Thymus (tissue), 11 donors: ENCODE measurements around the gene HERC3. TPM values are rescaled to one million over a fixed set of nuclear protein-coding genes. Genes with fewer than 3 reads are reported as not detected.

Source experiments
- DNase-seq, 9 donors: peaks; one replicate each; pipeline ENCODE4 v3.0.0-alpha.2; 2013; ENCODE audit warnings: low spot score in 9 of 9, low read depth in 6 of 9, missing footprints in 1 of 9
- H3K27ac ChIP-seq, 2 donors: one replicate each; pipeline ENCODE4 v1.5.1; 2013; ENCODE audit warnings: control low read depth in 1 of 2, low read depth in 1 of 2, low read length in 1 of 2, mild to moderate bottlenecking in 1 of 2, moderate library complexity in 1 of 2
- H3K27me3 ChIP-seq, 2 donors: one replicate each; pipeline ENCODE4 v1.5.1; 2013; ENCODE audit warnings: low read length in 1 of 2; ENCODE audit not compliant: control insufficient read depth in 2 of 2, insufficient read depth in 1 of 2
- H3K36me3 ChIP-seq, 2 donors: one replicate each; pipeline ENCODE4 v1.5.1; 2013; ENCODE audit warnings: low read length in 1 of 2, mild to moderate bottlenecking in 1 of 2, moderate library complexity in 1 of 2; ENCODE audit not compliant: control insufficient read depth in 2 of 2, insufficient read depth in 2 of 2
- H3K4me1 ChIP-seq, 2 donors: one replicate each; pipeline ENCODE4 v1.5.1; 2013; ENCODE audit warnings: low read length in 2 of 2; ENCODE audit not compliant: control insufficient read depth in 2 of 2, insufficient read depth in 2 of 2
- H3K4me3 ChIP-seq, 2 donors: one replicate each; pipeline ENCODE4 v1.5.1; 2013; ENCODE audit warnings: low read length in 2 of 2, control low read depth in 1 of 2, mild to moderate bottlenecking in 1 of 2
- H3K9me3 ChIP-seq, 2 donors: one replicate each; pipeline ENCODE4 v1.5.1; 2013; ENCODE audit warnings: low read length in 1 of 2, mild to moderate bottlenecking in 1 of 2; ENCODE audit not compliant: control insufficient read depth in 2 of 2, insufficient read depth in 1 of 2
- WGBS: extraction: QIAGEN DNeasy Blood & Tissue Kit; methylation state at CpG from one replicate; pipeline ENCODE4 v1.1.7; 2013; 5-methylcytosine and 5-hydroxymethylcytosine counted together
- polyA plus RNA-seq: library from polyadenylated mRNA; stranded (reverse); fragments of 200-250 nt; gene quantifications from one replicate; pipeline ENCODE4 v1.2.3, GENCODE V29; 2013
- total RNA-seq: library from RNA; stranded (reverse); fragments of 120-200 nt; gene quantifications from one replicate; pipeline ENCODE4 v1.2.4, GENCODE V29; 2013
- donor health status: healthy.

HERC3 gene
- total and polyA plus RNA-seq, 2 donors: 9.1 to 10.8 TPM

DNA sequence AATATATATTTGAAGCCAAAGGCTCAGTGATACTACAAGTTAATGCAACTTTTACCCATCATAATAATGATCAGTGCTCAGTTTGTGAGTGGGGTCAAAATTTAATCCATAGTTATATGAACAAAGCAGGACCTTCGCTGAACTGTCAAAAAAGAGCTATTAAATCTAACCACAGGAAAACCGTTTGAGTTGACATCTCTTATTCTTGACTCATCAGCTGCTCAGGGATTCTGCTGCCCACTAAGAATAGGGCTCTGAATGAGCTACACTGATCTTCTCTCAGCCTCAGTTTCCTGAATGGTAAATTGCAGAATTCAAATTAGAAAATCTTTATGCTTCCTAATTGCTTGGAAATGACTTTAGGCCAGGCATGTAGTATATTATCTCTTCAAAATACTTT lies 150.3 kb downstream of the HERC3 start:
- H3K4me1 ChIP-seq: peaks cover 6 to 10% of the 10 kb centered on the region in 2 donors
- H3K9me3 ChIP-seq: no peaks in the 10 kb centered on the region
- no peaks in the 10 kb centered on the region for H3K27me3 ChIP-seq
- no peak overlapping the region for H3K4me3 ChIP-seq
- no peak overlapping the region for H3K27ac ChIP-seq
- WGBS: 61% methylated on average over 2 of the region's 2 CpGs
- no peak for DNase-seq
- H3K36me3 ChIP-seq: peaks cover 4 to 9% of the 10 kb centered on the region in 2 donors

DNA sequence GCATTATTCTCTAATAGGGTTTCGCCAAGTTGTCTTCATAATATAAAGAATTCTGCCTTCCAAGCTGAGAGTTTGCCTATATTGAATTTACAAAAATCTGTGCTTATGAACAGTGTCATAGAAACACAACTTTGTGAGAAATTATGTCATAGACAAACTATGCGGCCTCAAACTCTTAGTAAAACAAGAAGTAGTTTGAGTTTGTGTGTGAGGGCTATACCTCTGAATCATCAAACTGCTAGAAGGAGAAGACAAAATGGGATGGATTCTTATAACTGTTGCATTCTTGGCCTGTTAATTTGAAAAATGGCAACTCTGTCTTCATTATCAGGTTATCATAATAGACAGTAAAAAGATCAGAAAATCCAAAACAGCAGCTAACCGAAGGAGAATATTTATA lies 151.4 kb downstream of the HERC3 start:
- no peaks in the 10 kb centered on the region for H3K4me1 ChIP-seq
- H3K4me3 ChIP-seq: no peak overlapping the region
- H3K27me3 ChIP-seq: no peaks in the 10 kb centered on the region
- 98% methylated on average over 3 of the region's 3 CpGs for WGBS
- H3K27ac ChIP-seq: no peak overlapping the region
- H3K9me3 ChIP-seq: no peaks in the 10 kb centered on the region
- no peak for DNase-seq
- peaks cover 4 to 15% of the 10 kb centered on the region in 2 donors for H3K36me3 ChIP-seq

DNA sequence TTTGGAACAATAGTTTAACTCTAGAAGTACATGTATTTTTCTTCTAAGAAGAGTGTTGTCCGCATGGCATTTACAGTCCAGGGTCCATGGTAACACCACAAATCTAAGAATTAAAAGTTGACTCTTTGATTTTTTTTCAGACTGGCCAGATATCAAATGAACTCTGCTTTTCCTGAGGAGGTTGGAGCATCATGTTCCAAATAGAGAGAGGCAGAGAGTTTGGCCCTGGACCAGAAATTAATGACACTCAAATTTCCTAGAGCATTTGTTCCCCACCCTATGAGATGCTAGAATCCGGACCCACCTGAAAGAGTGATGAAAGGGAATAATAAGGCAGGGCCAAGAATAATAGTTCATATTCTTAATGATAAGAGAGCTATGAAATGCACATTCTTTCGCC lies 152.3 kb downstream of the HERC3 start:
- Histone ChIP-seq H3K36me3 (peaks cover 5 to 23% of the 10 kb centered on the region in 2 donors), H3K27me3 (no peaks in the 10 kb centered on the region), H3K9me3 (no peaks in the 10 kb centered on the region), H3K27ac (no peak overlapping the region), H3K4me1 (no peaks in the 10 kb centered on the region), H3K4me3 (no peak overlapping the region)
- DNase-seq: no peak
- WGBS: 92% methylated on average over 3 of the region's 3 CpGs

DNA sequence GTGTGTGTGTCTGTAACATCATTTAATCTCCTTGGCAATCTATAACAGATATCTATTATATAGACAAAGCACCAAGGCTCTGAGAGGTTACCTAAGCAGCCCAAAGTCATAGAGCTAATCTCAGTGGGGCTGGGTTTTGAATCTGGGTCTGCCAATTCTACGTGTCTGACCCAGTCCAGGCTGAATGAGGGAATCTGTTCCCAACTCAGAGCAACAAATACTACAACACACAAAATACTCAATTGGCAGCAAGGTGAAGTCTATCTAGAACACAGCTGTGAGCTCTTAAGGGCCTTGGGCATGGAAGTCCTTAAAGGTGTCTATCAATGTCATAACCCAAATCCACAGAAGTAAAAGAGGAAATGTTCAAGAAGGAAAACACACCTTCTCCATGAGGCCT lies 152.9 kb downstream of the HERC3 start:
- 100% methylated on average over 1 of the region's 1 CpG for WGBS
- no peak overlapping the region for H3K4me3 ChIP-seq
- no peaks in the 10 kb centered on the region for H3K4me1 ChIP-seq
- H3K27me3 ChIP-seq: no peaks in the 10 kb centered on the region
- no peaks in the 10 kb centered on the region for H3K9me3 ChIP-seq
- H3K36me3 ChIP-seq: peaks cover 8 to 29% of the 10 kb centered on the region in 2 donors
- H3K27ac ChIP-seq: no peak overlapping the region
- no peak for DNase-seq

DNA sequence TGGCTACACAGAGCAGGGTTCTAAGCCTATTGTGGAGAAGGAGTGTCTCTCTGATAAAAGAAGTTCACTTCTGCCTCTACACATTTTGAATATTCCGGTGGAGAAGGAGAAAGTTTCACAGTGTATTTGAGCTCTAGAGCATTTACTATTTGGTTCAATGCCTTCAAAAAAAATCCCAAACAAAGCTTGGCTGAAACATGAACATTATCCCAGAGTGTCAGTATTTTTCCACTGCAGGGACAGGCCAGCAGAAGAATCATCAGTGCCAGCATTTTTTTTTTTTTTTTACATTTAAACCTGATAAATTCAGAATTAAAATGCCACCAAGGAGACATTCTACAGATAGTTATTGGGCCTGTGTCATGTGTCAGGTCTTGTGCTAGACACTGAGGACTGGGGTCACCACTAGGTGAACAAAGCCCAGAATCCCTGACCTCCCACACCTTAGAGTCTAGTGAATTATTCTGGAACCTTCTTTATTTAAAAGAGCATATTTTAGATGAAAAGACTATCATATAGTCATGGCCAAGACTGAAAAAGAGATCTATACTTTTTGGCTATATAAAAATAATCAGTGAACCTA lies 153.4 kb downstream of the HERC3 start:
- no peaks in the 10 kb centered on the region for H3K27me3 ChIP-seq
- 87% methylated on average over 1 of the region's 1 CpG for WGBS
- H3K4me1 ChIP-seq: no peaks in the 10 kb centered on the region
- no peak overlapping the region for H3K27ac ChIP-seq
- no peak for DNase-seq
- no peaks in the 10 kb centered on the region for H3K9me3 ChIP-seq
- no peak overlapping the region for H3K4me3 ChIP-seq
- peaks cover 8 to 31% of the 10 kb centered on the region in 2 donors for H3K36me3 ChIP-seq

DNA sequence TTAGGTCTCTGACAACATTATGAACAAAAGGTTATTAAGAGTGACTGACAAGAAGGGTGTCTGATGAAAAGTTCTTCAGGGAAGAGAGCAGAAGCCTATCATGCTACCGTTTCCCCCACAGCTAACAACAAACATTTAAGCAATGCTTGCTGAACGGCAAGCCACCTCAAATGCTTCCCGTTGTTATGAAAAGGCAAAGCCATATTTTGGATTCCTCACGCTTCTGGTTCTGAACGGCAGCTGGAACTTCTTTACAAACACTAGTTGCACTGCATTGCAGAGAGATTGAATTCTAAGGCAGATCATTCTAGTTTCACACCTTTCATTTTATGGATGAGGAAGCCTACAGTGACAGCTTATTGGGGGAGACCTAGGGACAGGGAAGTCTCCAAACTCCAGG lies 153.9 kb downstream of the HERC3 start:
- no peak for DNase-seq
- Histone ChIP-seq H3K4me1 (no peaks in the 10 kb centered on the region), H3K27me3 (no peaks in the 10 kb centered on the region), H3K27ac (no peak overlapping the region), H3K36me3 (peaks cover 8 to 31% of the 10 kb centered on the region in 2 donors), H3K4me3 (no peak overlapping the region), H3K9me3 (no peaks in the 10 kb centered on the region)
- 87% methylated on average over 5 of the region's 5 CpGs for whole genome bisulfite sequencing

DNA sequence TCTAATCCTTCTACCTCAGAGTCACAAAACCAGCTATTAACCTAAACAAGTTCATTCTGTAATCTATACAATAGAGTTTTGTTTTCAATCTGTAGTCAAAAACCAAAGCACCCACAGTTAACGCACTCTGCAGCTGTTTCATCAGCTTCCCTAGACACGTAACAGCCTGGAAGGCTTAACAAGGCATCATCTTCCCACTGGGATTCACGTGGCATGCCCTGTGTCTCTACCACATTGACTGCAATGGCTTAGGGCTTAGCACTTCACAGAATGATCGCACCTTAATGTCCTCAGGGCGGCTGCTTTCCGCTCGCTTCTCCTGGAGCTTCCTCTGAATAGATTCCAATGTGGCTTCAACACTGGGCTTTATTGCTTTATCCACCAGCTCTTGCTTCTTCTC lies 155.1 kb downstream of the HERC3 start:
- 98% methylated on average over 7 of the region's 7 CpGs for WGBS
- Histone ChIP-seq H3K4me3 (no peak overlapping the region), H3K27ac (no peak overlapping the region), H3K9me3 (no peaks in the 10 kb centered on the region), H3K27me3 (no peaks in the 10 kb centered on the region), H3K4me1 (no peaks in the 10 kb centered on the region), H3K36me3 (peaks cover 8 to 31% of the 10 kb centered on the region in 2 donors)
- DNase-seq: no peak

DNA sequence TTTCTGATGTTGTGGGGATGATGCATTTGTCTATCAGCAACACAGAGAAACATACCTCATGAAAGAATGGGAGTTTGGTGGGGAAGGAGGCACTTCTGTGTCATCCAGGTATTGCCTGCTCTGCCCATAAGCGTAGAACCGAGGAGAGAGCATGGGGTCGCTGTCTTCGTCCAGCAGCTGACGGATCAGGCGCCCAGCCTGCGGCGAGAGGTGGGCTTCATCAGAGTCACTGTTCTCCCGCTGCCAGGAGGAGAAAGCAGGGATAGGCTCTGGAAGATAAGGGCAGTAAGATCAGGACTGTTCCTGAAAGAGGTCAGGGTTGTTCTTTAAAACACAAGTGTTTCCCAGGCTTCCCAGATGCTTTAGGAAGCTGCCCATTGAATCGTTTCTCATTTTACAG lies 158.1 kb downstream of the HERC3 start:
- DNase-seq: no peak
- peaks cover 8 to 31% of the 10 kb centered on the region in 2 donors for H3K36me3 ChIP-seq
- H3K4me1 ChIP-seq: no peaks in the 10 kb centered on the region
- no peaks in the 10 kb centered on the region for H3K27me3 ChIP-seq
- H3K4me3 ChIP-seq: no peak overlapping the region
- H3K9me3 ChIP-seq: no peaks in the 10 kb centered on the region
- 98% methylated on average over 10 of the region's 10 CpGs for WGBS
- no peak overlapping the region for H3K27ac ChIP-seq

DNA sequence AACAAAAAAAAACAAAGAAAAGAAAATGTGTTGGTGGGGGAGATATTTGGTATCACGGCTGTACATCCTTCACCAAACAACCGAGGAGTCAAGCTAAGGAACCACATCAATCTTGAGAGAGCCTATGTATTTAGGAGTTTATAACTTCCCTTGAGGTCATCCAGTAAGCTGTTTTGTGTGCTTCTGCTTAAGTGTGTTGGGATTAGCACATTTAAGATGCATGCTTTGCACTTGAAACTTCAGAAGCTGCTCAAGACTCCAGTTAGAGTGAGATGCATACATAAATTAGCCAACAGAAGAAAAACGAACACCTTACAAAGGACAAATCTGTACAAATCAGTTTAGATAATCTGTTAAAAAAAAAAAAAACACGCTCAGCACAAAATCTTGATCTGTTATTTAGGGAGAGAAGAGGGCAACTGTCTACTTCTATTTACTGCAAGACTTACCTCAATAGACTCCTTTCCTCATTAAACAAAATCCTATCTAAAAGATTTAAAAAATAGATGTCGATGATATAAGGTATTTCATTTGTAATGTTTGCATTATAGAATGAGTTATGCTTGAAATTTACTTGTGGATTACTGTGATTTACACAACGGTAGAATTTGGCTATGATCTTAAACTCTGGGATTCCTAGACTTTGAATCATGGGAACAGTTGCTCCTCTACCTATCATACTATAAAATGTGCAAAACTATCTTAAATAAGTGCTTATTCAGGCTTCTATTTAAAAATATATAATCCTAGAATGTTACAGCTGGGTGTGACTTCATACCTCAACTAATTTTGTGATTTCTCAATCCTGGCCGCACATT lies 159.2 kb downstream of the HERC3 start:
- Histone ChIP-seq H3K4me3 (no peak overlapping the region), H3K36me3 (peaks cover 8 to 28% of the 10 kb centered on the region in 2 donors), H3K27me3 (no peaks in the 10 kb centered on the region), H3K27ac (no peak overlapping the region), H3K9me3 (no peaks in the 10 kb centered on the region), H3K4me1 (no peaks in the 10 kb centered on the region)
- DNase-seq: no peak
- 98% methylated on average over 7 of the region's 7 CpGs for WGBS
